Measurements from ENCODE around the gene PRKACG.
"Not testable (repeated sequence)": the region's sequence is repeated elsewhere in the genome, so short reads cannot be mapped to it uniquely, and the experiment has no call there.

Gene PRKACG

DNA sequence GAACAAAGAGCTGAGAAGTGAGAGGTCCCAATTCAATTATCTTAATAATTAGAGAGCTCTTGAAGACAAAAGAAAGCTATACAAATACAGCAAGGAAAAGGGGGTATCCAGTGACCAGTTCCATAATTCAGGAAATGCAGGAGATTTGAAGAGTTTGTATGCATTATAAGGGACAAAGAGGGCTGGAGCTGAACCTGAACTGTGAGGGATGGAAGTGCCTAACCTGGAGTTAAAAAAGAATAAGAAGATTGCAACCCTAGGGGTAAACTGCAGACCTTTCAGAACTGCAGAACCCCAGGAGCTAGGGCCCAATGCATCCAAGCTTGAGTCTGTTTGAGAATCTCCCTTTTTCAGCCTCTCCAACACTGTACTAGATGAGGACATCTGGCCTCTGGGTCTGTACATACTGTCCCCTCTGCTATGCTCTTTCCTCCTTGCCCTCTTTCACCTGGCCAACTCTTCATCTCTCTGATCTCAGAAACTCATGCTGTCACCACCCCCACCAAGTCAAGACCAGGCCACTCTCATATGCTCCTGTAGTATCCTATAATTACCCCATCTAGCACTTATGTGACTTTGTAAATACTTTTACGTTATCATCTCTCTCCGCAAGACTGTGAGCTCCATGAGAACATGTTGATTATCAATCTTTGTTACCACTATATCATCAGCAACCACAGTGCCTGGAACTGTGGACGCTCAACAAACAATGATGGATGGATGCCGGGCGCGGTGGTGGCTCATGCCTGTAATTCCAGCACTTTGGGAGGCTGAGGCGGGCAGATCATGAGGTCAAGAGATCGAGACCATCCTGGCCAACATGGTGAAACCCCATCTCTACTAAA, 6.6 kb upstream of the PRKACG start:
- peak; percentile 70 for DNase-seq

- peak; percentile 98 for DNase-seq
These were observed 5.9 kb upstream of the PRKACG start for GRCh38 chr9:69019808-69020207.

DNA sequence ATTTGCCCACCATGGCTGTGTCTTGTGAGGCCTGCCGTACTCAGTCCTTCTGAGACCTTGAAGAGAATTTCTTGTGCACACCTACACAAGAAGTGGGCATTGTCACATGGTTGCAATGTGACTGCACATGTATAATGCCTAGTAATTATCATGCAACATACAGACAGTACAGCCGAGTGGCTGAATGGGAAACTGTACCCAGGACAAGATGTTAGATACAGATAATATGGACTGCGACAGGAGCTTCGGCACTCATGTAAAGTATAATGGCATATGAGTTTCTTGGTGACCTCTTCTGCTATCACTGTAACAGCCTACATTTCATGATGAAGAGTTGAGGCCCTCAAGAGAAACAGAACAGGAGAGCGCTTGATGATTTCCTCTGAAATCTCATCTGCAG, 4.8 kb upstream of the PRKACG start:
- DNase-seq: peak; percentile 93

DNA sequence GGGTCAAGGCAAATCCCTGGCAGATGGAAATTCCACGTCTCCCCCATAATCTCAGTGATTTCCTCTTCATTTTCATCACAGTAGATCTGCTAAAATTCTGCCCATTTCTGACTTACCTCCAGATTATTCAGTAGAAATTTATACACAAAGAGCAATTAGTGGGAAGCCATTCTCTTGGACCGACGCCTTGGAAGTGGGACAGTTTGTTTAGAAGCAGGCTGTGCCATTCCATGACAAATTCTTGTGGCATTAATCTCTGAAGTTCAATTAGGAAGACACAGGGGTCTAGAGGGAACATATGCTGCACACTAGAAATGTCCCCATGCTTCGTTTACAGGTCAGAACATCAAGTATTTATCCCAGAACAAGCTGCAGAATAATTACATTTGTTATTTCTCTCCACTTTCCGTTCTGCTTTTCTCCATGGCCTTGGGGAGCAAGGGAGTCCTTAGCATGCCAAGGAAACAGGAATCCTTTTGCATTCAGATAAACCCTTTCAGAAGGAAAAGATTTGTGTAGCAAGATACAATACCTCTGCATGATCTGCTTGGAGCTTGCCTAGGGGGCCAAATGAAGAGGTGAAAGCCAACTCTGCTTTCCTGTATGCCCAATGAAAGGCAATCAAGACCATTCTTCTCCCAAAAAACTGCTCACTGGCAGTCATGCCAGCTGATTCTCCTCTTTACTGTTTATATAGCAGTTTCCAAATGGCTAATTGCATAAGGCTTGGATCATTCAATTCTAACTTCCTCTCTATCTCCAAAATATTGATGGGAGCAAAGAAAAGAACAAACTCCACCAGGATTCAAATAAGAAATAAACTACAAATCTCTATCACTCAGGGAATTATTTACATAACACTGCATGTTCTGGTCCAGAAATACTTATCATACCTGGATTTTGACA, 2.5 kb upstream of the PRKACG start:
- no peak for DNase-seq

DNA sequence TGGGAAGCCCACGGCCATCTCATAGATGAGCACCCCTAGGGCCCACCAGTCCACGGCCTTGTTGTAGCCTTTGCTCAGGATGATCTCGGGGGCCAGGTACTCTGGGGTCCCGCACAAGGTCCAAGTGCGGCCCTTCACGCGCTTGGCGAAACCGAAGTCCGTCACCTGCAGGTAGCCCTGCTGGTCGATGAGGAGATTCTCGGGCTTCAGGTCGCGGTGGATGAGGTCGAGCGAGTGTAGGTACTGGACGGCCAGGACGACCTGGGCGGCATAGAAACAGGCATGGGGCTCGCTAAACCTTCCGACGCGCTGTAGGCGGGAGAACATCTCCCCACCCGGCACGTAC, 558 bp downstream of the PRKACG start:
- DNase-seq: no peak

- peak; percentile 67 for DNase-seq
These were observed 1.1 kb downstream of the PRKACG start for GRCh38 chr9:69012696-69013381.

DNA sequence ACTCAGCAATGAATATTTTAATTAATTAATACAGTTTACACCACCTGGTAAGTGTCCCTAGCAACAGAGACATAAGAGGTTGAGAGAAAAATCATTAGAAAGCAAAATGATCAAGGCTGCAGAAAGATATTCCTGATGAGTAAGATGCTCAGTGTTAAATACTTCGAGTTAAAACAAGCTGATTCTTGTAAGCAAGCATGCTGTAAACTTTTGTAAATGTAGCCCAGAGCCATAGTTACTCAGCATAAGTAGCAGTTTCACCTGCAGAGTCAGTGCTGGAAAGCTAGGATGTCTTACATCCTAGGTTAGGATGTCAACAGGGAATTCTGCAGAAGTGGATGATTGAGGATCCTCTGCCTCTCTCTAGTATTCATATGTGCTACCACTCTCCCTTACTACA, 4.2 kb downstream of the PRKACG start:
- no peak for DNase-seq

GRCh38 chr9:69004836-69005235, 9.1 kb downstream of the PRKACG start:
- DNase-seq: no peak

DNA sequence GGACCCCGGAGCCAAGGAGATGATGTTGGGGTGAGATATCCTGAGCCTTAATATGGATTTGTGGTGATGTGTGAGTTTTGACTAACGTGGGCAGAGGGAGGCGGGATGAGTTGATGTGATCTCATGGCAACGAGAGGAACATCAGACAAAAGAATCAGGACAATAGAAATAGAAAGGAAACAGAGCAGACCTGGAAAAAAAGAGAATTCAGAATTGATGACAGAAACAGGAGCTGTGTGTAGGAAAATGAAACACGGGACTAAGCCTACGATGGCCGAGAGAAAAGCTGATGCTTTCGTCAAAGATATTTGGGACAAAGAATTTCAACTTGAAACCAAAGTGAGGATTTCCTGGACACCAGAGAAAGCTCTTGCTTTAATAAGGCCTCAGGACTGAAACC, 10.9 kb downstream of the PRKACG start:
- DNase-seq: no peak

GRCh38 chr9:69001921-69002320, 12.0 kb downstream of the PRKACG start:
- DNase-seq: no peak

DNA sequence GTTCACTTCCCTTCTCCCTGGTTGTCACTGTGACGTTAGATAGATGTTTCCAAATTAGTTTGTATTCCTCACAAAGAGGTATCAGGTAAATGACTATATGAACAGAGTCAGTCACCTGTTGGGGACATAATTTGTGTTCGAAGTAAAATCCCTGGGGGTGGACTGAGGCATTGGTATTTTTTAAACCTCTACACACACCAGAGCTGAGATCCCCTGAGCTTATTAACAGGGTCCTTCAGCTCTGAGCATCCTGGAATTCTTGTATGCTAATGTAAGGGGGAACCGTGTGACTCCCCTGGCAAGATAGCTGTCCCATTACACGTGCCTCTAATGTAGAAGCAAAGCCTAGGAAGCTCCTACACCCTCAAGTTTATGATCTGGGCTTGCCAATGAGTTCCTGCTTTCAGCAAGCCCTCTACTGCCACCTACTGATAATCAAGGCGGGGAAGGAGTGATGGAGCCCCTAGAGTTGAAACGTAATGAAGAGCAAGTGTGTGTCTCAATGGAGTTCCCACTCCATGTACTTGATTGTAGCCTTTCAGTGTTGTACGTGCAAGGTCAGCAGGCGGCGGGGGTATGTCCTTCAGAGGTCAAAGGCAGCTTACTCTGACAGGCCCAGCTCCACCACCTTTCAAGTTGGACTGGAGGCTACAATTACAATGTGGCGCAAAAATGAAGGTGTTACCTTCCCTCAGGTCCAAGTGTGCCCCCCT, 14.4 kb downstream of the PRKACG start:
- DNase-seq: peak; percentile 97

- DNase-seq: peak; percentile 67
These were observed 15.1 kb downstream of the PRKACG start for GRCh38 chr9:68998812-68999211.

GRCh38 chr9:68998385-68998784, 15.5 kb downstream of the PRKACG start:
- DNase-seq: no peak

GRCh38 chr9:68997666-68998065, 16.2 kb downstream of the PRKACG start:
- DNase-seq: no peak

DNA sequence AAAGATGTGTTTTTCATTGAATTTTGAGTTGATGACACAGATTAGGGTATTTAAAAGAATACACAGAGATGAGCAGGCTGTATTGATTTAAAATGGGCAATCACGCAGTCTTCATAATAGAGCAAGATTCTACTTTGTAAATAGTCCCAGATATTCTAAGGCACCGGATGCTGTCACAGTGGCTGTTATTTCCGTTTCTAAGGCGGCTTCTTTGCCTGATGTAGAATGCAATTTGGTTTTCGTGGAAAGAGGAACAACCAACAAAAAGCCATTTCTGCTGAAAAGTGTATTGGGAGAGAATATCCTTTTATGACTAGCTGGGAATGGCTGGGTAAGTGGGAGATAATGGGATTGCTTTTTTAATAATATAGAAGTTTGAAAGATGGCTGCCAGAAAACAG, 17.5 kb downstream of the PRKACG start:
- peak; percentile 43 for DNase-seq

DNA sequence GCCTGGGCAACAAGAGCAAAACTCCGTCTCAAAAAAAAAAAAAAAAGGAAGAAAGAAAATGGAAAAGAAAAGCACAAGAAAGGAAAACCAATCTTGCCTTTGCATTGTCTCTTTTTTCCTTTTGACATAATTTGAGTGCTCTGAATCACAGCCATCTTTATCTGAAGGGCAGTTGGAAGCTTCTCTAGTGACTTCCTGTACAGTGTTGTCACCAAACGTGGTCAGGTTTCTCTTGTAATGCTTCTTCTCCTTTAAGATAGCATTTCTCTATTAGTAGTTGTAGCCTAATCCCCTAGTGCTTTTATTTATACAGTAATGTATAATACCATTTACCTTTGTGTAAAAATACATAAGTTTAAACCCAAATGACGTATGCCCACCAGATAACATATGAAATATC, 18.1 kb downstream of the PRKACG start:
- DNase-seq: peak; percentile 62

GRCh38 chr9:68991457-68991856, 22.5 kb downstream of the PRKACG start:
- DNase-seq: no peak

DNA sequence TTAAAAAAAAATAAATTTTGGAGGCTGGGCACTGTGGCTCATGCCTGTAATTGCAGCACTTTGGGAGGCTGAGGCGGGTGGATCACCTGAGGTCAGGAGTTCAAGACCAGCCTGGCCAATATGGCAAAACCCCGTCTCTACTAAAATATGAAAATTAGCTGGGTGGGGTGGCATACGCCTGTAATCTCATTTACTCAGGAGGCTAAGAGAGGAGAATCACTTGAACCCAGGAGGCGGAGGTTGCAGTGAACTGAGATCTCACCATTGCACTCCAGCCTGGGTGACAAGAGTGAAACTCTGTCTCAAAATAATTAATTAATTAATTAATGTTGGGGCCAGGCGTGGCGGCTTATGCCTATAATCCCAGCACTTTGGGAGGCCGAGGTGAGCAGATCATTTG, 27.0 kb downstream of the PRKACG start:
- DNase-seq: not testable (repeated sequence)

- DNase-seq: no peak
These were observed 30.1 kb downstream of the PRKACG start for GRCh38 chr9:68983522-68984424.

GRCh38 chr9:68983008-68983411, 30.9 kb downstream of the PRKACG start:
- DNase-seq: peak; percentile 98

DNA sequence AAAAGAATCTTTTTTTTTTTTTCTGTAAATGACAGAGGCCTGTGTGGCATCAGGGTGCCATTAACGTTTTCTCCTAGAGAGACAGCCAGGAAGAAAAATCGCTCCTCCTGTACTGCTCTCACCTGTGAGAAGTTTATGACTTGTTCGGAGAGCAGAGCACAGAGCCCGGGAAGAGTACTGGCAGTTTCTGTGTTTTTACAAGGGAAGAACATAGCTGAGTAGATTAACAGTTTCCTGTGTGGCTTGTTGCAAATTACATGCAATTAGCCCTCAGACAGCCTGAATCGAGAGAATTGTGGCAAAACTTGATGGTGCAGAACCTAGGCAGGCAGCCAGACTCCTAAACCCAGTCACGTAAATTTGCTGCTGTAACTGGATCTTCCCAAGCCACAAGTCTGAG, 32.1 kb downstream of the PRKACG start:
- peak; percentile 68 for DNase-seq
